HepG2 (cell line): ENCODE measurements around the gene RPS6KL1.

Source experiments
- CEBPB ChIP-seq: IDR thresholded peaks from 2 replicates; pipeline ENCODE4 v1.6.1; 2011; ENCODE audit warnings: low read depth, low read length, improper control_type of control experiment, borderline replicate concordance
- HDAC2 ChIP-seq: sonication (generic); formaldehyde crosslinking; IDR thresholded peaks from 2 replicates; pipeline ENCODE4 v1.4.0; 2020; ENCODE audit warnings: missing genetic modification reagents
- IRF2 ChIP-seq: IDR thresholded peaks from 2 replicates; pipeline ENCODE4 v1.6.1; 2018; ENCODE audit warnings: missing genetic modification reagents, missing compliant biosample characterization
- MED1 ChIP-seq: sonication (generic); formaldehyde crosslinking; IDR thresholded peaks from 2 replicates; pipeline ENCODE4 v1.4.0; 2020; ENCODE audit warnings: missing genetic modification reagents
- ZBTB26 ChIP-seq: IDR thresholded peaks from 2 replicates; pipeline ENCODE4 v1.6.1; 2016; ENCODE audit warnings: missing compliant biosample characterization, missing genetic modification reagents, borderline replicate concordance
- ZSCAN21 ChIP-seq: sonication (generic); formaldehyde crosslinking; IDR thresholded peaks from 2 replicates; pipeline ENCODE4 v1.8.0; 2022; ENCODE audit warnings: mild to moderate bottlenecking, missing genetic modification reagents, moderate library complexity, borderline replicate concordance

- TF ChIP-seq CEBPB (no peak), ZBTB26 (no peak), ZSCAN21 (CRISPR knock-in tag) (no peak), IRF2 (no peak), HDAC2 (no peak), MED1 (no peak)
Observed at GRCh38 chr14:74945261-74945851, 22.3 kb upstream of the RPS6KL1 start.
